HT-29 (cell line): Measurements from ENCODE around the gene CSF2. TPM values are rescaled to one million over a fixed set of nuclear protein-coding genes. Genes with fewer than 3 reads are reported as not detected.

Experiments used
- DNase-seq: peaks from one replicate; pipeline ENCODE4 v3.0.0-alpha.2; 2015; ENCODE audit warnings: low spot score
- total RNA-seq: library from RNA; depleted of rRNA; stranded (reverse); fragments of >200 nt; shearing (Covaris generic); gene quantifications from 2 replicates; pipeline ENCODE4 v1.2.3, GENCODE V29; 2014

CSF2 gene
- total RNA-seq, 1 experiment from 2014 or later: 3.4 TPM

DNA sequence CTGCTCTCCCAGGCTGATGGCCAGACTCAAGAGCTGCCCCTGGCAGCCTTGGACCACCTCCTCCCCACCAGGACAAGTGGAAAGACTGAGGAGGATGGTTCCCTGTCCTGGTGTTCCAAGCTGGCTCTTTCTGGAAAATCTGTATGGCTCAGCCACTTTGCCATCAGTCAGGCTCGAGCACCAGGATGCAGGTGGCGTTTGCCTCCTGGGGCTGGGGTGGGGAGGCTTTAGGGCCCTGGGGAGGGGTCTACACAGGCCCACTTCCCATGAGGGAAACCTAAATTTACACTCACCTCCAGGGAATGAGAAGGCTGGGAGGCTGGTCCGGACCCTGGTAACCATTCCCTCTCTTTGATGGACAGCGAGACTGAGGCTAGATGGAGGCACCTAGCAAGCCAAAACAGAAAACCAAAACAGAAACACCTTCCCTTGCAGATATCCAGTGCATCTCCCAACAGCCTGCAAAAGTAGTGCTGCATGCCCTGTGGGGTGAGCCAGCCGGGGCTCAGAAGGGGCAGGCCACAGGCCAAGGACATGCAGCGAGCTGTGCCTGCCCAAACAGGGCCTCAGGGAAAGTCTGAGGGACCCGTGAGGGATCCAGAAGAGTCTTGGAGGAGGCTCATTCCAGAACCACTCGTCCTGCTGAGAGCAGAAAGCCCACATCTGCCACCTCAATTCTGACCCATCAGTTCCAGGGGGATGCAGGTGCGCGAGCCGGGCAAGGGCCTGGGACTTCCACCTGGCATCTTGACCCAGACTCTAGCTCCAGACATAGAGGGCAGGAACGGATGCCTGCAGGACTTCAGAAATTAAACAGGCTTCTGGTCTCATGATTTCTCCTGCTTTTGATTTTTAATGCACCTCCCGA is 5.4 kb upstream of the CSF2 start:
- no peak for DNase-seq

DNA sequence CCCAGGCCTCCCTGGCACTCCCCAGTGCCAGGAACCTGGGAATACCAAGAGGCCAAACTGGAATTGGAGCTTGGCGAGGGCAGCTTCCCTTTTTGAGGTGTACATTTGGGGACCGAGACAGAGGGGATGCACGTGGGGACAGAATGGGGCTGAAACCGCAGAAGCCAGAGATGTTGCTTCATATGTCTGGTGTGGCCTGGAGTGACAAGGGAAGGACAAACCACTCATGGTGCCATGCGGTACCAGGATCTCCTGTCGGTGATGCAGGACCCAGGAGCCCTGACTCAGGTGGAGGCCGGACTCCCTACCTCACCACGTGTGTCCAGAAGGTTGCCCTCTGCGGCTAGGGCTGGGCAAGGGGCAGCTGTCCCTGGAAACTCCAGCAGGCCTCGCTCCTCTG is 4.0 kb upstream of the CSF2 start:
- no peak for DNase-seq

DNA sequence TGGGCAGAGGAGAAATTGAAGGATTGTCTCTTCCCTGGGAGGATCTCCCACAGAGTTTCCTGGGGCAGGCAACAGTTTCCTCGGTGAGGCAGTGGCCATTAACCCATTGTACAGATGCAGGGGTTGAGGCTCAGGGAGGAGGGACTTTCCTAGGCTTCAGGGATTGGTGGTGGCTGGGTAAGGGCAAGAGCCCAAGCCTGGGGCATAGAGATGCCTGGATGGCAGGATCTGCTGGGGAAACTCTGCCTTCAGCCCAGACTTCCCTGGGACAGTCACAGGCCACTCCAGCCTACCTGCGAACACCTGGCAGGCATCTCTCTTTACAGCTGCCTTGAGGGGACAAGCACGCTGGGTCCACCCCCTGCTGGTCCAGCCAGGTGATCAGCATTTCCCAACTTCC is 3.6 kb upstream of the CSF2 start:
- DNase-seq: no peak

DNA sequence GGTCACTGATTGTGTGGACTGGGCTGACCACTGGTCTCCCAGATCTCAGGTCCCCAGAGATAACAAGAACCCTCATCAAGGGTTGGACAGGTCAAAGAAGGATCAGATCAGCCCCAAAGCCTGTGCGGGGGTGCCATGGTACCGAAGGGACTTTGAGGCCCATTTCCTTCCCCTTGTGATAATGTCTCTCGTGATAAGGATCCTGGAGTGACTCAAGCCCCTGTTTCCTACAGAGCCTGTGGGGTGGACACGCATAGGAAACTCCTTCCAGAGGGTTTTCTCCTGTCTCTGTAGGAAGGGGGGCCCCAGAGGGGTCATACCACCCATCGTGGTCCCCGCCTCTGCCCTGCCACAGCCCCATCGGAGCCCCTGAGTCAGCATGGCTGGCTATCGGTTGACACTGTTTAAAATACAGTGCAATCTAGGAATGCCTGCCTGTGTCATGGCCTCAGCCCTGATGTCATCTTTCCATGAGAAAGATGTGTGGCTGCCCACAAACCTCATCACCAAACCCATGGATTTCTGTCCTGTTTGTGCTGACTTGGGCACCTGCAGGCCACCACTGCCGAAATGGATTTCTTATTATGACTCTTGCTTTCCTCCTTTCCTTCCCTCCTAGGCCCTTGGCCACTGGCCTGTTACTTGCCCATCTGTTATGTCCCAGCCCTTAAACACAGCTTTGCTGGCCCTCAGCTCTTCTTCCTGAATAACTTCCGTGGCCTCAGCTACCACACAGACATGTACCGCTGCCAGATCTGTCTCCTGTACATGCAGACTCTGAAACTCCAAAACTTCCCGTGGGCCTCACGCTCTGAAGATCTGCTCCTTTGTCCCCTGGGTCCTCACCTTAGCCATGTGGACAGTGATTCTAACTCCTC is 2.9 kb upstream of the CSF2 start:
- no peak for DNase-seq

DNA sequence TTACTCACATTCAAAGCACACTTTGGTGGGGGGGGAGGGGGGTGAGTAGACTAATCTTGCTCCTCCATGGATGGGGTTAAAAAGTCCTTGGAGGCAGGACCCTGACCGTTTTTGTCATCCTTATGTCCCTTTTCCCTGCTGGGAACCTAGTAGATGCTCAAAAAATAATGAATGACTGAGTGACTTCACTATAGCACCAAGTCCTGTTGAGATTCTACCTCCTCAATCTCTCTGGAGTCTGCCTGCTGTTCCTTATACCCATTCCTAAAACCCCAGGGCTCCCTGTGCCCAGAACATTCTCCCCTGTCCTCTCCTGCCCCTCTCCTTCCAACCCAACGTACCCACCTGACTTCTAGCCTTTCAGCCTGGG is 2.3 kb upstream of the CSF2 start:
- no peak for DNase-seq

DNA sequence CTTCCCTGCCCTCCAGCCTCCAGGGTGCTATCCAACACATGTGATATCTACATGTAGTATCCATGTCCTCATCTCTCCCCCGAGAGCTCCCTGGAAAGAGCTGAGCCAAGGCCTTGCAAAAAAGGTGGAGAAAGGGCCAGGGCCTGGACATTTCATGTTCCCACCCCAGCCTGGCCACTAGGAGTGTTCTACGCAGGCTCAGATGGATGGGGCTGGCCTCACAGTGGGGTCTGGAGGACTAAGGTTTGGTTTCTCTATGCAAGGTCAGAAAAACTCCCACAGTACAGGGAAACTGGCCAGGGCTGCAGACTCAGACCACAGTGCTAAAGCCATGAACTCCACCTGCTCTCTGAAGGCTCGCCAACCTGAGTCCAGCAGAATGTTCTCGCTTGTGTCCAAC is 1.5 kb upstream of the CSF2 start:
- no peak for DNase-seq

DNA sequence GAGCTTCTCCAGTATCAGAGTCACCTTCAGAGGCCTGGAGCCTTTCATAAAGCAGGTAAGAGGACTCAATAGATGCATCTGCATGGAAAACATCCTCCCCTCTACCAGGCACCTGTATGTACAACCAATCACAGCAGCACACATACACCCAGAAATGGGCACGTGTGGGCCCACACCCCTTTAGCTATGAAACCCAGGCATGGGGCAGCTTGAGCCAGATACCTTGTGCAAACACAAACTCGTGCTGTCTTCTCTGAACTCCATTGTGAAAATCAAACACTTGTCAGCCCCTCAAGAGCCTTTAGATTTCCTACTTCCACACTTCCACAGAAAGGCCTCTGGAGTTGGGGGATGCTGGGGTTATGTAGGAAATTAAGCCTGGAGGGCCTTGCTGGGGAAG is 1.1 kb upstream of the CSF2 start:
- no peak for DNase-seq

DNA sequence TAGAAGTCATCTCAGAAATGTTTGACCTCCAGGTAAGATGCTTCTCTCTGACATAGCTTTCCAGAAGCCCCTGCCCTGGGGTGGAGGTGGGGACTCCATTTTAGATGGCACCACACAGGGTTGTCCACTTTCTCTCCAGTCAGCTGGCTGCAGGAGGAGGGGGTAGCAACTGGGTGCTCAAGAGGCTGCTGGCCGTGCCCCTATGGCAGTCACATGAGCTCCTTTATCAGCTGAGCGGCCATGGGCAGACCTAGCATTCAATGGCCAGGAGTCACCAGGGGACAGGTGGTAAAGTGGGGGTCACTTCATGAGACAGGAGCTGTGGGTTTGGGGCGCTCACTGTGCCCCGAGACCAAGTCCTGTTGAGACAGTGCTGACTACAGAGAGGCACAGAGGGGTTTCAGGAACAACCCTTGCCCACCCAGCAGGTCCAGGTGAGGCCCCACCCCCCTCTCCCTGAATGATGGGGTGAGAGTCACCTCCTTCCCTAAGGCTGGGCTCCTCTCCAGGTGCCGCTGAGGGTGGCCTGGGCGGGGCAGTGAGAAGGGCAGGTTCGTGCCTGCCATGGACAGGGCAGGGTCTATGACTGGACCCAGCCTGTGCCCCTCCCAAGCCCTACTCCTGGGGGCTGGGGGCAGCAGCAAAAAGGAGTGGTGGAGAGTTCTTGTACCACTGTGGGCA is 642 bp downstream of the CSF2 start:
- no peak for DNase-seq

DNA sequence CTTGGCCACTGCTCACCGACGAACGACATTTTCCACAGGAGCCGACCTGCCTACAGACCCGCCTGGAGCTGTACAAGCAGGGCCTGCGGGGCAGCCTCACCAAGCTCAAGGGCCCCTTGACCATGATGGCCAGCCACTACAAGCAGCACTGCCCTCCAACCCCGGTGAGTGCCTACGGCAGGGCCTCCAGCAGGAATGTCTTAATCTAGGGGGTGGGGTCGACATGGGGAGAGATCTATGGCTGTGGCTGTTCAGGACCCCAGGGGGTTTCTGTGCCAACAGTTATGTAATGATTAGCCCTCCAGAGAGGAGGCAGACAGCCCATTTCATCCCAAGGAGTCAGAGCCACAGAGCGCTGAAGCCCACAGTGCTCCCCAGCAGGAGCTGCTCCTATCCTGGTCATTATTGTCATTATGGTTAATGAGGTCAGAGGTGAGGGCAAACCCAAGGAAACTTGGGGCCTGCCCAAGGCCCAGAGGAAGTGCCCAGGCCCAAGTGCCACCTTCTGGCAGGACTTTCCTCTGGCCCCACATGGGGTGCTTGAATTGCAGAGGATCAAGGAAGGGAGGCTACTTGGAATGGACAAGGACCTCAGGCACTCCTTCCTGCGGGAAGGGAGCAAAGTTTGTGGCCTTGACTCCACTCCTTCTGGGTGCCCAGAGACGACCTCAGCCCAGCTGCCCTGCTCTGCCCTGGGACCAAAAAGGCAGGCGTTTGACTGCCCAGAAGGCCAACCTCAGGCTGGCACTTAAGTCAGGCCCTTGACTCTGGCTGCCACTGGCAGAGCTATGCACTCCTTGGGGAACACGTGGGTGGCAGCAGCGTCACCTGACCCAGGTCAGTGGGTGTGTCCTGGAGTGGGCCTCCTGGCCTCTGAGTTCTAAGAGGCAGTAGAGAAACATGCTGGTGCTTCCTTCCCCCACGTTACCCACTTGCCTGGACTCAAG is 1.5 kb downstream of the CSF2 start:
- no peak for DNase-seq

DNA sequence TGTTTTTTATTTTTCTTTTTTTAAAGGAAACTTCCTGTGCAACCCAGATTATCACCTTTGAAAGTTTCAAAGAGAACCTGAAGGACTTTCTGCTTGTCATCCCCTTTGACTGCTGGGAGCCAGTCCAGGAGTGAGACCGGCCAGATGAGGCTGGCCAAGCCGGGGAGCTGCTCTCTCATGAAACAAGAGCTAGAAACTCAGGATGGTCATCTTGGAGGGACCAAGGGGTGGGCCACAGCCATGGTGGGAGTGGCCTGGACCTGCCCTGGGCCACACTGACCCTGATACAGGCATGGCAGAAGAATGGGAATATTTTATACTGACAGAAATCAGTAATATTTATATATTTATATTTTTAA is 2.1 kb downstream of the CSF2 start:
- no peak for DNase-seq

DNA sequence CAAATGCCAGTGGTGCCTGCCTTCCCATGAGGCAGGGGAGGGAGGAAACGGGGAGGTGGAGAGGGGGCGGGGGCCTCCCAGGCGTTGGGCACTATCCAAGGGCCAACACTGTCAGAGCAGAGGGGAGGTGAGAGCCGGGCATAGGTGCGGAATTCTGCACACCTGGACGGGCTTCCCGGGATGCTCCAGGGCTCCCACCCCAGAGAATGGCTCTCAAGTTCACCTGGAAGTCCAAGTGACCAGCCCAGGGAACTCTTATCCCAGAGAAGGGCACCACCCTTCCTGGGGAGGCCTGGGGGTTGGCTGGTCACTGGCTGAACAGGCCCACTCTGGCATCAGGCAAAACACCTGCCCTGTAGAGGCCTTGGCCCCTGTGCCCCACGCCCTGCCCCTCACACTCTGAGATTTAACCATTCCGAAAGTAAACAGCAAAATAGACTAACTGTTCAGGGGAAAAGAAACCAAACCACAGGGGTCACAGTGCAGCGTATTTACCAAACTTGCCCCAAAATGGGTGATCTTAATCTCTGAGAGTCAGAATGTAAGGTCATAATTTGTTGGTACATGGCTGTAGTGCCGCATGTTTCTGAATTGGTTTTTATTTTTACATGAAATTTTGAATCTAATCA is 2.7 kb downstream of the CSF2 start:
- no peak for DNase-seq

DNA sequence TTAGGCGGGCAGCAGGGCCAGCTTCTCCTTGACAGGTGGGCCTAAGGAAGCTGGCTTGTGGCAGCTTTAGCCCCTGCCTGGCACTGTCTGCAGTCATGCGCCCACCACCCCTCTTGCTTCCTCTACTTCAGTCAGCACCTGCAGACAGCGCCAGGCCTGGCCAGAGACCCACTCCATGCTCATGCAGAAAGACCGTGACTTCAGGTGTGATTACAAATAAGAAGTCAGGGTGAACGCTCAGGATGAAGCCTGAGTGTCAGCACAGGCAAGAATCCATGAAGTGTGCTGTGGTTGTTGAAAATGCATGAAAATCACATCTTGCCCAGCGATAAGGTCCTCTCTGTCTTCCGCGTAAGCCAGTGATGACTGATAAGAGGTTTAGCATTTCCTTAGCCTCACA is 3.4 kb downstream of the CSF2 start:
- no peak for DNase-seq

DNA sequence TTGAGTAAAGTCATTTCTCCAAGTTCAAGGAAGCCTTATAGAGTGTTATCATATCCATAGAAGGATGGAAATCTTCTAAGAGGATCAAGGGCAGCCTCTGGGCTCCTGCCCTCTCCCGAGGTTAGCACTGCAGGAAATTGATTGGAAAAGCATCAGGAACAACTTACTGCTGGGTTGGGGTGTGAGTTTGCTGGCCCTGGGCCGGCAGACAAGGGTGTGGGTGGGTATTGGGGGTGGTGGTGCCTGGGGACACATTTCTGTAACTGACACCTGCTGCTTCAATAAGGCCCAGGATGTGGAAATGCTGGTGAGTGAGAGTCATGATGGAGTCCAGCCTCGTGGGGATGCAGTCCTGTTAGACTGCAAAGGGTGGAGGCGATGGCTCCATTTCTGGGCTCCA is 5.5 kb downstream of the CSF2 start:
- no peak for DNase-seq

DNA sequence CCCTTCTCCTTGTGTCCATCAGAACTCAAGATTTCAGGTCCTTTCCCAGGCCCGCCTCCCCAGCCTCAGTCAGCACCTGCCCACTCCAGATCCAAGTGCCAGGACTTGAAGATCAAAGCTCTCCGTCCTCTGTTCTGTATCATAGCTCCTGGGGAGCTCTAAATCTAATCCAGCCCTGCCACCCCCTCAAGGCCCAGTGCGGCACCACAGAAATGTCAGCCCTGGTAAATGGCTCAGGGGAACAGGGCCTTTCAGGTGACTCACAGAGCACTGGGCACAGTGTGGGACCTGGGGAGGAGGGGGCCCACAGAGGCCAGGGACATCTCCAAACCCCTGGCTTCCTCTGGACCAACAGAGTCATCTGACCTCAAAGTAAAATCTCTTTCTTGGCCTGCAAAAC is 6.0 kb downstream of the CSF2 start:
- DNase-seq: no peak

DNA sequence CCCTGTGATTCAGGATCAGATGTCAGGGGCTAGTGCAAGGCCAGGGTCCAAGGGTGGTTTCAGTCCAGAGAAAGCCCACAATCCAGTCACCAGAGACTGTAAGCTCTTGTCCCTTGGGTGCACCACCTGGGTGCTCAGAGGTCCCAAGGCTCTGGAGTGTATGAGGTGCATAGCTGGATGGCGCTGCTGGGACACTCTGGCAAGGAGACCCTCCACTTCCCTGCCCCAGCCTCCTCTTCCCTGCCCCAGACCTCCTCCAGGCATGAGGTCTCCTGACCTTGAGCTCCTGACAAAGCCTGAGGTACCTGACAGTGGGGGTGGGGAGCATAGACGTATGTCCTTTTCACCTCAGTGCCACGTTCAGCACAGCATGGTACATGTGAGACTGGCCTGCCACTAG is 7.0 kb downstream of the CSF2 start:
- no peak for DNase-seq

DNA sequence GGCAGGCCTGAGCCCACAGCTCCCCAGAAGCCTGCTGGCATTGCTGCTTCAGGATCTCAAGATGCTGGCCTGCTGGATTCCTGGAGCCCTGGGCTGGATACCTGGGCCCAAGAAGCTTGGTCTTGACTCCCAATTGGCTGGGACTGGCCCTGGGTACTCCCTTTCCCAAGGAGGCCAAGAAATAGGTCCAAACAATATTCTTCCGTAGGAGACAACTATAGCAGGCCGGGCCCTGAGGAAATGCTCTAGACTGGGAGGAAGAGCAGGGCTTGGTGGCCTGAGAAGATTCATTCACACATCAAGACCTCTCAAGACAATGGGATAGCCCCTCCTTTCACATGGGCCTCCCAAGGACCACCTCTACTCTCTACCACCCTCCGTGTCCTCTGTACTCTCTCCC is 7.9 kb downstream of the CSF2 start:
- no peak for DNase-seq

DNA sequence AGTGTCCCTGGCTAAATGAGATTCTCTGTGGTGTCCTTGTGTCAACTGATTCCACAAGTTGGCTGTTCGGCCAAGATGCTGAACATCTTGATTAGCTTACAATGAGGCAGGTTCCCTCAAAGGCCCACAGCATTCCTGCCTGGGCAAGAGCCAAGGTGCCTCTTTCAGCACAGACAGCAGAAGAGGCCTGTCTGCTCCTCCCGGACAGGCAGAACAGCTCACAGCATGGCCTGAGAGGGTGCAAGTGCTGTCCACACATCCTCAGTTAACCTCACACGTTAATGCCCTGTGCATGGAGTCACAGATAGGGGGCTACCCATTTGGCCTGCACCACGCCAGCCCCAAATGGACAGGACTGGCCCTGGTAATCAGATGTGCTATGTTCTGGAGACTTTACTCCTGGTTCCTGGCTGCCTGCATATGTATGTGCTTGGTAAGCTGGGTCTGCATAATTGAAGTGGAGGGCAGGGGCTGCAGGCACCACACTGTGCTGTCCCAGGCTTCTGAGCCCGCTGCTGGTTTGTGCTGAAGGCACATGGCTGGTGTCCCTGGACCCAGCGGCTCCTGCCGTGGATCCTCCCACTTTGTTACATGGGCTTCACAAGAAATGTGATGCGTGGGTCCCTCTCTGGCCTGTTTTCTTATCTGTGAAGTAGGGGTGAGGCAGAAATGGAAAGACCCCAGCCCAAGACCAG is 8.9 kb downstream of the CSF2 start:
- DNase-seq: no peak

DNA sequence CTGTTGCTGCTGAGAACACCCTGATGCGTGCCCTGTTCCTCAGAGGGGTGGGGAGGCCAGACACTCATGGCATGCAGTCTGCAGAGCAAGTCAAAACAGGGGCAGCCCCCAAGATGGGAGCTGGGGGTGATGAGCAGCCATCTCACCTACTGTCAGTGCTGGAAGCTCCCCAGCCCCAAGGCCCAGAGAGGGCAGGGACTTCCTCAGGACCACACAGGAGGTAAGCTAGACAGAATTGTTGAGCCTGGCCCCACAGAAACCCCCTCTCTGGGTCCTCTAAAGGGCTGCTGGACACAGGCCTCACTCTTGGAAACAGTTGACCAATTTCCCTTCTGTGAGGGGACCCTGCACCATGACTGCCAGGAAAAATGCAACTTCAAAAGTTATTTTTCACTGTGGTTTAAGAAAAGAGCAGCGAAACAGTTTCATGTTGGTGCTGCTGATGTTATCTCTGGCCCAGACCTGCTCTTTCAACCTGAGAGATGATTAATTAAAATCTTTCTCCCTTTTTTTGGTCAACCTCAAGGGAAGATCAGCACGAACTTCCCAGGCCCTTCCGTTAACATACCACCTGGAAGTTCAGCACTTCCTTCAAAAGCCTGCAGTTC is 9.6 kb downstream of the CSF2 start:
- no peak for DNase-seq

DNA sequence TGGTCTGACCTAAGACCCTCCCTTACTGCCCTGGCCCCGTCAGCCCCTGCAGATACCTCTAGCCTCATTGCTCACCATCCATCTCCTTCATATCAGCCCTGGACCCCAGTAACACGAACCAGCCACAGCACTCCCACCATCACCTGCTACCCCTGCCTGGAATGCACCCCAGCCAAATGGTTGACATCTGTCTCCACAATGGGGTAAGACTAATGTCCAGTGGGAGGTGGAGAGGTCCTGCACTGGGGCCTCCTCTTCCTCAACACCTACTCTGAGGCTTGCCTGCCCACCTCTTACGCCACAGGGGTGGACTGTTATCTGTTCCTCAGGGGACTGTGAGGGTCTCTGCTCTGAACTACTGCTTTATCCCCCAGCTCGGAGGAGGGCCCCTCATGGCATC is 12.1 kb downstream of the CSF2 start:
- DNase-seq: no peak

DNA sequence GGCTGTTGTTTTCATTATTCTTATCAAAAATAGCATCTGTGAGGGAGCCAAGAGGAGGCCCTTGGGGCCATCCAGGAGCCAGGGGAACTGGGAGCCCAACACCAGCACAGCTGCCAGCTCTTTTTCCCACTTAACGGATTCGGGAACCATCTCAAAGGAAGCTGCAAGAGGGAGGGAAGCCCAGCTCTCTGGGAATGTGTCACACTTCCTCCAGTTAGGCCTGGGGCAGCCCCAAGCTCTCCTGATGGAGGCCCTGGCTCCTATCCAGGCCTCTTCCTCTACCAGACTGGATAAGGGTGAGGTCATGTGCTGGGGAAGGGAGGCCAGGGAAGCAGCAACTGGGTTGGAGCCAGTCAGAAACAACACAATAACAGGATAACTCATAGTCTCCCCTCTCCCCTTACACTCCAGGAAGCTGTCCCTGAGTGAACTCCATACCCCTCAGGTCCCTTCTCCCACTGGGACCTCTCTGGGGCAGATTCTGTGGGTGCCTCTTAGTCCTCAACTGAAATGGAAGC is 12.7 kb downstream of the CSF2 start:
- no peak for DNase-seq
